GM12873 (cell line): ENCODE measurements around the gene CDH22.

Experiments
- TF ChIP-seq, protein P1 (sequence below): IDR thresholded peaks from 2 replicates; pipeline ENCODE4 v1.5.1; 2012; ENCODE audit warnings: low read depth, mild to moderate bottlenecking, moderate library complexity, low read length, control low read depth; ENCODE audit not compliant: insufficient read depth; ENCODE audit errors: missing control alignments

Gene CDH22

DNA sequence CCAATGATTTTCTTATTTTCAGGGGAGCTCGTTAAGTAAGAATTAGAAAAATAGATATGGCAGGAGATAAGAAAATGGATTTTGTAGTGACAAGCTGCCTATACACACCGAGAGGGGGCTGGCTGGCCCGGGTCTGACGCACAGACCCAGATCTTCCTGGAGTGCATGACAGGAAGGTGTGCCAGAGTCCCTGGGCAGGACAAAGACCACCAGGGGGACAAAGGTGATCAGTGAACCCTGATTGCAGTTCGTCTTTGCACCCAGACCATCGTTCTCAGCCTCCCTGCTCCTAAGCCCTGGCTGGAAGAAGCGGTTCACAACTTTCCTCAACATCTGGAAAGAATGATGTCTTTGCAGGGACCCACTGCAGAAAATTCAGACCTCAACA, 24.3 kb downstream of the CDH22 start:
- TF ChIP-seq, protein P1, sequence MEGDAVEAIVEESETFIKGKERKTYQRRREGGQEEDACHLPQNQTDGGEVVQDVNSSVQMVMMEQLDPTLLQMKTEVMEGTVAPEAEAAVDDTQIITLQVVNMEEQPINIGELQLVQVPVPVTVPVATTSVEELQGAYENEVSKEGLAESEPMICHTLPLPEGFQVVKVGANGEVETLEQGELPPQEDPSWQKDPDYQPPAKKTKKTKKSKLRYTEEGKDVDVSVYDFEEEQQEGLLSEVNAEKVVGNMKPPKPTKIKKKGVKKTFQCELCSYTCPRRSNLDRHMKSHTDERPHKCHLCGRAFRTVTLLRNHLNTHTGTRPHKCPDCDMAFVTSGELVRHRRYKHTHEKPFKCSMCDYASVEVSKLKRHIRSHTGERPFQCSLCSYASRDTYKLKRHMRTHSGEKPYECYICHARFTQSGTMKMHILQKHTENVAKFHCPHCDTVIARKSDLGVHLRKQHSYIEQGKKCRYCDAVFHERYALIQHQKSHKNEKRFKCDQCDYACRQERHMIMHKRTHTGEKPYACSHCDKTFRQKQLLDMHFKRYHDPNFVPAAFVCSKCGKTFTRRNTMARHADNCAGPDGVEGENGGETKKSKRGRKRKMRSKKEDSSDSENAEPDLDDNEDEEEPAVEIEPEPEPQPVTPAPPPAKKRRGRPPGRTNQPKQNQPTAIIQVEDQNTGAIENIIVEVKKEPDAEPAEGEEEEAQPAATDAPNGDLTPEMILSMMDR, result no peak

DNA sequence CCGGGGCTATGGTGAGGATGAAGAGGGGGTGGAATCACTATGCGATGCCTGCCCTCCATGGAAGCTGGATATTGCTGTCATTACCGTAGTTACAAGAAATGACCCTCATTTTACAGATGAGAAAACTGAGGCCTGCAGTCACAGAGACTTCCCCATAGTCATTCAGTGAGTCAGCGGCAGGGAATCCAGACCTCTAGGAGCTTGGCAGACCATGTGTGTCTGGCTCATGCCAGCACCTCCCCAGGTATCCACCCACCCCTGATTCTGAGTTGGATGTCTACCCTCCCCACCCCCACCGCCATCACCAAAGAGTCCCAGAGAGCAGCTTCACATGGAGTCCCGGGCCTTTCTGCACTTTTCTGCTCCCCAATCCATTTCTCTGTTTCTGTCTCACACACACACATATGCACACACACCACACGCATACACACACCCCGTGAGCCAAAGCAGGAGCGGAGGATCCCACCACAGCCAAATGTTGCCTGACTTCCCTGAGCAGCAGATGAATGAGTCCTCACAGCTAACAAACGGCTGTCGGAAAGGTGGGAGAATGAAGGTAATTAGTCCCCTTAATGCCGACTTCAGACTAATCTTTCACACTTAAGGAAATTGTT, 24.8 kb downstream of the CDH22 start:
- TF ChIP-seq, protein P1, result no peak

DNA sequence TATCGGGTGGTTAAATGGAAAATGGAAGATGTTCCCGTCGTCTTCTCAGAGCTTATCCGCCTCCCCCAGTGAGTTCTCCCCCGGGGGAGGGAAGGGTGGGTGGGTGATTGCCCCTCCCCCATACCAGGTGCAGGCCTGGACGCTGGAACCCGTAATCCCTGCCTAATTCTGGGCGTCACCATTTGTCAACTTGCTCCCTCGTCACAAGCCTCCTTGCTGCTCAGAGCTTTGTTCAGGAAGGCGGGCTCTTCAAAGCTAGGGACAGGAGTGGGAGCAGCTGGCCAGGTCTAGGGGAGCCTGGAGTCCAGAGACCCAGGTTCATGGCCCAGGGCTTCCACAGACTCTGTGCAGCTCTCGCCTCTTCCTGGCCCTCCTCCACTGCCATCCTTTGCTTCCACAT, 25.6 kb downstream of the CDH22 start:
- TF ChIP-seq, protein P1, result no peak

DNA sequence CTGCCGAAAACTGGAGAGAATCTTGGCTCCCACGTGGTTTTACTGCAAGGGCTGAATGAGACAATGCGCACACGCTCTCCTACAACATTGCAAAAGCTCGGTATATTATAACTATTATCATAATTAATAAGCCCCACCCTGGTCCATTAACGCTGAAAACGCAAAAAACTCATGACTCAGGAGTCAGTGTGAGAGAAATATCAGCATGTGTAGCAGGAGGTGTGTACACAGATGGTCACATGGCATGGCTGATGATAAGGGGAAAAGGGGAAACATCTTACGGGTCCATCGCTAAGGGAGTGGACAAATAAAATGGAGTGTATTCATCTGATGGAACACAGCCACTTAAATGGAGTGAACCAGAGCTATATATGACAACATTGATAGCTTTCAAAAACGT, 29.2 kb downstream of the CDH22 start:
- TF ChIP-seq, protein P1, result no peak

DNA sequence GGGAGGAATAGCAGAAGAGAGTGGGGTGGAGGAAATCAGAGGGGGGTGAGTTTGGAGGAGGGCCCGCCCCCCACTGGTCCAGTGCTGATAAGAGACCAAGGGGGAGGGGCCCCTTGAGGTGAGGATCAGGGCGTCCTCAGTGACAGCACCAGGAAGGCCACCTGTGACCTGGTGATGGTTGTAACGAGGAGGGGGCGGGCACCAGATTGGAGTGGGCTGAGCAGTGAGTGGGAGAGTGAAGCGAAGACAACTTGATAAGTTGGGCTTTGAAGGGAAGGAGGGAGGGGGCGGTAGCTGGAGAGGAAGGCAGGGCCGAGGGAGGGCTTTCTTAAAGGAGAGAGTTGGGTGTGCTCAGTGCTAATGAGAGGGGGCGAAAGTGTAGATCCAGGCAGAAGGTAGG, 30.7 kb downstream of the CDH22 start:
- TF ChIP-seq, protein P1, result no peak

DNA sequence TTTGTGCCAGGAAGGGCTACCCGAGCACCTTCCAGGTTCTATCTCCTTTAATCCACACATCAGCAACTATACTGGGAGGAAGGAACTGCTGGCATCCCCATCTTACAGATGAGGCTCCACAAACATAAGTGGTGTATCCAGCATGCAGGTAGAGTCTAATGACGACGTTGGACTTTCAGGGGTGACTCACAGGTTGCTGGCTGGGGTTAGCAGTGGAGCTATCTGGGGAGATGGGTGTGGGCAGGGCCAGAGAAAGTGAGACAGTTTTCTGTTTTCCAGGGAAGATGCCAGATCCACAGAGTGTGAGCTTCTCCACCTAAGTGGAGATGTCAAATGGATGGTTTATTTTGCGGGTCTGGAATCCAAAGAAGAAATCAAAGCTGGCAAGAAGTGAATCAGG, 31.8 kb downstream of the CDH22 start:
- TF ChIP-seq, protein P1, result no peak

DNA sequence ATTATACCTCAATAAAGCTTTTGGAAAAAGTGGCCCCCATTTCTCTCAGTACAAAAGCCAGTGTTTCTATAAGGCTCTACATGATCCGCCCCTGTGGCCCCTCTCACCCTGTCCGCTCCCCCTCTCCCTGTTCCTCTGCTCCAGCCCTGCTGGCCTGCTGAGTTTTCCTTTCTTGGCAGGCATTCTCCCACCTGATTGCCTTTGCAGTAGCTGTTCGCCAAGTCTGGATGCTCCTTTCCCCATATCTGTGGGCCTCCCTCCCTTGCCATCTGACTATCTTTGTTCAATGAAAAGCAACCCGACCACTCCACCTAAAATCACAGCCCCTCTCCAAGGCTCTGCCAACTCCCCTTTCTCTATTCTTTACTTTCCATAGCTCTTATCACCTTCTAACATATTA, 33.2 kb downstream of the CDH22 start:
- TF ChIP-seq, protein P1, result no peak
